ENCODE measurements around the gene PSKH1. TPM values are rescaled to one million over a fixed set of nuclear protein-coding genes. Genes with fewer than 3 reads are reported as not detected.

The PSKH1 gene
- total RNA-seq, 1 experiment from 2014 or later, result 24.2 TPM

- H3K27me3 ChIP-seq (replicated peaks; ENCODE audit: insufficient read depth, low read depth, low read length, poor library complexity), result no peaks in the 10 kb centered on the region
- POLR2A ChIA-PET (ENCODE audit: low non-redundant PET), result no interaction called here
- no peaks in the 10 kb centered on the region for H3K9me3 ChIP-seq (ENCODE audit: low read depth, low read length, poor library complexity, severe bottlenecking)
- no peak overlapping the region for H3K4me3 ChIP-seq (ENCODE audit: low read depth, low read length, poor library complexity, severe bottlenecking)
- no peak for DNase-seq (ENCODE audit: low spot score)
- intact Hi-C loops (cut with micrococcal nuclease; ENCODE audit: unreplicated experiment), result no loop called here
- BruUV-seq (replicated peaks), result no TSS peak
- peaks cover 15% of the 10 kb centered on the region for H3K36me3 ChIP-seq (ENCODE audit: insufficient read depth, low read length, poor library complexity, severe bottlenecking)
- H3K4me1 ChIP-seq (ENCODE audit: insufficient read depth, low read length, poor library complexity, severe bottlenecking), result peaks cover 25% of the 10 kb centered on the region
- H3K27ac ChIP-seq (ENCODE audit: low read depth, low read length, poor library complexity, severe bottlenecking), result no peak overlapping the region
- CTCF ChIA-PET, result interaction anchor here (2.6 kb wide), 1 partner anchor 46 kb away, joined by 7 read pairs; the partner anchor contains the start of gene NRN1L
- TF ChIP-seq EZH2 (IDR thresholded peaks at IDR 0.05; ENCODE audit: borderline replicate concordance, low read depth, low read length, poor library complexity, severe bottlenecking) (no peak), CTCF (conservative IDR thresholded peaks at IDR 0.05; ENCODE audit: low read depth, low read length) (no peak)
Observed at GRCh38 chr16:67930678-67931211, 37.7 kb downstream of the PSKH1 start.

- Histone ChIP-seq H3K27me3 (replicated peaks; ENCODE audit: insufficient read depth, low read depth, low read length, poor library complexity) (no peaks in the 10 kb centered on the region), H3K36me3 (ENCODE audit: insufficient read depth, low read length, poor library complexity, severe bottlenecking) (peaks cover 15% of the 10 kb centered on the region), H3K9me3 (ENCODE audit: low read depth, low read length, poor library complexity, severe bottlenecking) (no peaks in the 10 kb centered on the region), H3K27ac (ENCODE audit: low read depth, low read length, poor library complexity, severe bottlenecking) (no peak within 1 kb of the TSS), H3K4me3 (ENCODE audit: low read depth, low read length, poor library complexity, severe bottlenecking) (no peak within 1 kb of the TSS), H3K4me1 (ENCODE audit: insufficient read depth, low read length, poor library complexity, severe bottlenecking) (peaks cover 14% of the 10 kb centered on the region)
- TF ChIP-seq CTCF (conservative IDR thresholded peaks at IDR 0.05; ENCODE audit: low read depth, low read length) (no peak), EZH2 (IDR thresholded peaks at IDR 0.05; ENCODE audit: borderline replicate concordance, low read depth, low read length, poor library complexity, severe bottlenecking) (no peak)
- no peak for DNase-seq (ENCODE audit: low spot score)
- no TSS peak for BruUV-seq (replicated peaks)
- ChIA-PET CTCF (interaction anchor here (0.5 to 2.6 kb wide), 2 partner anchors 47 to 112 kb away, joined by 7 to 12 read pairs; partner anchors contain the start of gene NRN1L), POLR2A (ENCODE audit: low non-redundant PET) (no interaction called here)
- intact Hi-C loops (cut with micrococcal nuclease; ENCODE audit: unreplicated experiment), result no loop called here
Observed at GRCh38 chr16:67931712-67932461, 38.8 kb downstream of the PSKH1 start, which contains the start of gene CTRL. CTRL (minus strand) TSS chr16:67931862; CDS start chr16:67931852, 10 bp downstream.

GRCh38 chr16:67932462-67932840, 39.4 kb downstream of the PSKH1 start:
- H3K4me3 ChIP-seq (ENCODE audit: low read depth, low read length, poor library complexity, severe bottlenecking), result no peak overlapping the region
- no peaks in the 10 kb centered on the region for H3K9me3 ChIP-seq (ENCODE audit: low read depth, low read length, poor library complexity, severe bottlenecking)
- no peaks in the 10 kb centered on the region for H3K27me3 ChIP-seq (replicated peaks; ENCODE audit: insufficient read depth, low read depth, low read length, poor library complexity)
- ChIA-PET CTCF (interaction anchor here (0.5 kb wide), 1 partner anchor 113 kb away, joined by 12 read pairs; no protein-coding TSS in a partner anchor), POLR2A (ENCODE audit: low non-redundant PET) (interaction anchor here (0.7 kb wide), 1 partner anchor 402 kb away, joined by 4 read pairs; no protein-coding TSS in a partner anchor)
- H3K4me1 ChIP-seq (ENCODE audit: insufficient read depth, low read length, poor library complexity, severe bottlenecking), result peaks cover 16% of the 10 kb centered on the region
- DNase-seq (ENCODE audit: low spot score), result no peak
- no peak overlapping the region for H3K27ac ChIP-seq (ENCODE audit: low read depth, low read length, poor library complexity, severe bottlenecking)
- H3K36me3 ChIP-seq (ENCODE audit: insufficient read depth, low read length, poor library complexity, severe bottlenecking), result peaks cover 15% of the 10 kb centered on the region
- intact Hi-C loops (cut with micrococcal nuclease; ENCODE audit: unreplicated experiment), result no loop called here
- TF ChIP-seq EZH2 (IDR thresholded peaks at IDR 0.05; ENCODE audit: borderline replicate concordance, low read depth, low read length, poor library complexity, severe bottlenecking) (no peak), CTCF (conservative IDR thresholded peaks at IDR 0.05; ENCODE audit: low read depth, low read length) (no peak)
- no TSS peak for BruUV-seq (replicated peaks)

Data from A673 (cell line).